B cell (primary cell): Measurements from ENCODE around the gene SLC44A3. TPM values are rescaled to one million over a fixed set of nuclear protein-coding genes. Genes with fewer than 3 reads are reported as not detected.

Source experiments
- ATAC-seq: fragments of 200-7000 bp; cut with Tn5 transposase; one replicate; pipeline ENCODE4 v1.10.0; 2021; ENCODE audit warnings: low read depth, mild to moderate bottlenecking, moderate number of reproducible peaks, moderate library complexity
- CTCF ChIA-PET: fragments of 350-600 bp; sonication (Branson Sonifier 250); formaldehyde crosslinking; loops from one replicate; lab custom pipeline; 2021; ENCODE audit warnings: antibody characterized with exemption, inconsistent platforms; lab: Charles Lee
- POLR2A ChIA-PET: fragments of 350-600 bp; sonication (Branson Sonifier 250); formaldehyde crosslinking; loops from one replicate; lab custom pipeline; 2021; ENCODE audit warnings: antibody characterized with exemption; lab: Charles Lee
- DNase-seq: peaks from one replicate; pipeline ENCODE4 v3.0.0; 2013
- H2AFZ ChIP-seq: 2 replicates; pipeline ENCODE4 v1.6.1; 2012; ENCODE audit warnings: mild to moderate bottlenecking, low read depth, low read length; ENCODE audit not compliant: insufficient read depth, poor library complexity, severe bottlenecking
- H3K27ac ChIP-seq, 2 donors: 1 replicate in 1 of 2; 2 replicates in 1 of 2; pipeline ENCODE4 v1.5.1; 2012 to 2013; ENCODE audit warnings: low read length in 2 of 2, mild to moderate bottlenecking in 2 of 2, moderate library complexity in 1 of 2
- H3K27me3 ChIP-seq, 4 experiments: fragments of 200-600 bp in 1 of 4; sonication (generic) in 1 of 4; replicated peaks in 1 of 4; 1 replicate in 2 of 4; 2 replicates in 2 of 4; pipeline versions ENCODE4 v1.6.1 to v1.7.0; 2013 to 2016; ENCODE audit warnings: low read length in 3 of 4, mild to moderate bottlenecking in 2 of 4, mixed read lengths in 1 of 4, moderate library complexity in 1 of 4; ENCODE audit not compliant: insufficient read depth in 4 of 4, control insufficient read depth in 3 of 4; ENCODE audit errors: control extremely low read depth in 1 of 4
- H3K36me3 ChIP-seq, 2 experiments: replicated peaks in 1 of 2; 1 replicate in 1 of 2; 2 replicates in 1 of 2; pipeline versions ENCODE4 v1.6.1 to v1.7.1; 2013; ENCODE audit warnings: low read length in 1 of 2; ENCODE audit not compliant: insufficient read depth in 2 of 2, control insufficient read depth in 1 of 2; ENCODE audit errors: control extremely low read depth in 1 of 2, extremely low read depth in 1 of 2
- H3K4me1 ChIP-seq, 2 donors: fragments of 200-600 bp in 1 of 2; sonication (generic) in 1 of 2; 1 replicate in 1 of 2; 2 replicates in 1 of 2; pipeline versions ENCODE4 v1.5.1 to v1.6.1; 2013 to 2017; ENCODE audit warnings: low read length in 2 of 2; ENCODE audit not compliant: control insufficient read depth in 2 of 2, insufficient read depth in 2 of 2
- H3K4me2 ChIP-seq: replicated peaks from 2 replicates; pipeline ENCODE3; 2012; ENCODE audit warnings: mild to moderate bottlenecking, low read depth, low read length; ENCODE audit not compliant: poor library complexity, severe bottlenecking
- H3K4me3 ChIP-seq, 5 experiments: fragments of 200-600 bp in 1 of 5; sonication (generic) in 1 of 5; 1 replicate in 3 of 5; 2 replicates in 2 of 5; pipeline versions ENCODE4 v1.5.1 to v1.7.0; 2011 to 2016; ENCODE audit warnings: low read length in 4 of 5, mild to moderate bottlenecking in 4 of 5, low read depth in 2 of 5, control low read depth in 1 of 5, moderate library complexity in 1 of 5; ENCODE audit not compliant: insufficient read depth in 1 of 5; ENCODE audit errors: control extremely low read depth in 1 of 5, extremely low read depth in 1 of 5
- H3K79me2 ChIP-seq: fragments of 200-600 bp; sonication (generic); one replicate; pipeline ENCODE4 v1.6.0; 2016; ENCODE audit warnings: low read length; ENCODE audit not compliant: control insufficient read depth, insufficient read depth
- H3K9ac ChIP-seq: fragments of 200-600 bp; sonication (generic); 2 replicates; pipeline ENCODE4 v1.6.1; 2017; ENCODE audit warnings: mild to moderate bottlenecking, low read length, moderate library complexity
- H3K9me3 ChIP-seq, 3 donors: one replicate each; pipeline versions ENCODE4 v1.6.1 to v1.7.1; 2013; ENCODE audit warnings: low read length in 2 of 3; ENCODE audit not compliant: control insufficient read depth in 2 of 3, insufficient read depth in 1 of 3; ENCODE audit errors: control extremely low read depth in 1 of 3
- H4K20me1 ChIP-seq: 2 replicates; pipeline ENCODE4 v1.6.0; 2012; ENCODE audit warnings: mild to moderate bottlenecking, low read length; ENCODE audit not compliant: insufficient read depth, control insufficient read depth, poor library complexity, severe bottlenecking
- H3K27ac Mint-ChIP-seq: one replicate; pipeline ENCODE4 v1.8.0; 2021; ENCODE audit warnings: mixed read lengths
- H3K27me3 Mint-ChIP-seq: one replicate; pipeline ENCODE4 v1.8.0; 2021; ENCODE audit warnings: mixed read lengths
- H3K4me1 Mint-ChIP-seq: one replicate; pipeline ENCODE4 v1.8.0; 2021; ENCODE audit warnings: mixed read lengths
- H3K4me3 Mint-ChIP-seq: one replicate; pipeline ENCODE4 v1.8.0; 2021; ENCODE audit warnings: mixed read lengths
- H3K9me3 Mint-ChIP-seq: one replicate; pipeline ENCODE4 v1.8.0; 2022; ENCODE audit warnings: mixed read lengths; ENCODE audit not compliant: insufficient read depth
- EZH2 ChIP-seq: IDR thresholded peaks from 2 replicates; pipeline ENCODE4 v1.6.1; 2012; ENCODE audit warnings: borderline replicate concordance, low read depth, mild to moderate bottlenecking, moderate library complexity, low read length; ENCODE audit not compliant: insufficient read depth, poor library complexity, severe bottlenecking
- WGBS: methylation state at CpG from one replicate; pipeline ENCODE4 v1.1.5; 2013; ENCODE audit warnings: missing lambda C conversion rate; ENCODE audit not compliant: insufficient coverage; 5-methylcytosine and 5-hydroxymethylcytosine counted together
- intact Hi-C: fragments of 100-400 bp; cut with micrococcal nuclease; formaldehyde crosslinking; loops from one replicate; pipeline ENCODE4 v1.10.0; 2022
- polyA plus RNA-seq: library from polyadenylated mRNA; depleted of rRNA; stranded (reverse); fragments of >200 nt; gene quantifications from 2 replicates; pipeline ENCODE4 v1.2.3, GENCODE V29; 2012
- total RNA-seq, 2 donors: library from RNA; stranded (reverse); fragments of 120-200 nt in 1 of 2; gene quantifications; 1 replicate in 1 of 2; 2 replicates in 1 of 2; pipeline versions ENCODE4 v1.2.3 to v1.2.4, GENCODE V29; 2013 to 2022
- TF ChIP-seq, protein P1 (sequence below): fragments of 200-600 bp; IDR thresholded peaks from one replicate; pipeline ENCODE4 v1.8.0; 2022; ENCODE audit warnings: antibody characterized with exemption, mild to moderate bottlenecking

SLC44A3 gene
- total and polyA plus RNA-seq, 2 donors (not counting 1 experiment from before 2014, with no cell fraction given) = not detected

DNA sequence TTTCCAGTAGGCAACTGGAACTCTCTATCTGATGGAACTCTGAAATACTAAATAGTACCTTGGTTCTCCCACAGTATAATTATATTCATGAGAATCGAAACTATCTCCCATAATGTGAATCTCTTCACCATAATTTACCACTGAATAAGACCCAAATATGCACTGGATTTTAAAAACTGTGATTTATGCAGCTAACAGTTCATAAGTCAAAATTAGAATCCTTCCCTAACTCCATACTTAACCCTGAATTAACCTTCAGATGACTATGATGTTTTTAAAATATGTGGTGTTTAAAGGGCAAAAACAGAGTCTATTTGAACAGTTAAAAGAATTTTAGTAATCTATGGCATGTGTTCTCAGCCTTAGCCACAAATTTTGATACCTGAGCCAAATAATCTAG, 22.9 kb upstream of the SLC44A3 start:
- WGBS = no CpG with 5 or more reads among the region's 1 CpG
- Histone ChIP-seq H3K27me3 (no peaks in the 10 kb centered on the region), H3K9ac (no peak overlapping the region)

DNA sequence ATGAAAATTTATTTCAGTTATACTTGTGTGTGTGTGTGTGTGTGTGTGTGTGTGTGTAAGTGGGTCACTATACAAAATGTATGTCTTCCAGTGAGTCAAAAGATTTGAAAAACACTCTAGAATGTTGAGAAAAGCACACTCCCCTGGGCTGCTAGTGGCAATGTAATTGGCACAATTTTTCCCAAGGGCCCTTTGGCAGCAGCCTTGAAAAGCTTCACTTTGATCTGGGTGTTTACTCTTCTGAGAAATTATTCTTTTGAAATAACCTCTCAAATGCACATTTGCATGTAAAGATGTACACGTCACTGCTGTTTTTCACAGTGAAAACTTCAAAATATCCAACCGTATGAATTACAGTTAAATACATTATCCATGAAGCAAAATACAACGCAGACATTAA, 22.1 kb upstream of the SLC44A3 start:
- Histone ChIP-seq H3K27ac (no peak overlapping the region), H3K79me2 (no peaks in the 10 kb centered on the region), H3K9me3 (peaks cover 0 to 14% (median 9%) of the 10 kb centered on the region in 3 donors), H3K4me3 (no peak overlapping the region), H4K20me1 (no peaks in the 10 kb centered on the region), H3K36me3 (no peaks in the 10 kb centered on the region), H2AFZ (no peak overlapping the region), H3K4me1 (peaks cover 22 to 32% of the 10 kb centered on the region in 2 donors), H3K9ac (no peak overlapping the region), H3K4me2 (no peak overlapping the region), H3K27me3 (no peaks in the 10 kb centered on the region)
- Mint-ChIP-seq H3K4me1 (peaks cover 31% of the 10 kb centered on the region), H3K9me3 (peaks cover 4% of the 10 kb centered on the region), H3K4me3 (no peak overlapping the region), H3K27ac (no peak overlapping the region), H3K27me3 (no peaks in the 10 kb centered on the region)
- DNase-seq (no peak), ATAC-seq (no peak)
- no peak for TF ChIP-seq EZH2
- TF ChIP-seq, protein P1, sequence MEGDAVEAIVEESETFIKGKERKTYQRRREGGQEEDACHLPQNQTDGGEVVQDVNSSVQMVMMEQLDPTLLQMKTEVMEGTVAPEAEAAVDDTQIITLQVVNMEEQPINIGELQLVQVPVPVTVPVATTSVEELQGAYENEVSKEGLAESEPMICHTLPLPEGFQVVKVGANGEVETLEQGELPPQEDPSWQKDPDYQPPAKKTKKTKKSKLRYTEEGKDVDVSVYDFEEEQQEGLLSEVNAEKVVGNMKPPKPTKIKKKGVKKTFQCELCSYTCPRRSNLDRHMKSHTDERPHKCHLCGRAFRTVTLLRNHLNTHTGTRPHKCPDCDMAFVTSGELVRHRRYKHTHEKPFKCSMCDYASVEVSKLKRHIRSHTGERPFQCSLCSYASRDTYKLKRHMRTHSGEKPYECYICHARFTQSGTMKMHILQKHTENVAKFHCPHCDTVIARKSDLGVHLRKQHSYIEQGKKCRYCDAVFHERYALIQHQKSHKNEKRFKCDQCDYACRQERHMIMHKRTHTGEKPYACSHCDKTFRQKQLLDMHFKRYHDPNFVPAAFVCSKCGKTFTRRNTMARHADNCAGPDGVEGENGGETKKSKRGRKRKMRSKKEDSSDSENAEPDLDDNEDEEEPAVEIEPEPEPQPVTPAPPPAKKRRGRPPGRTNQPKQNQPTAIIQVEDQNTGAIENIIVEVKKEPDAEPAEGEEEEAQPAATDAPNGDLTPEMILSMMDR = no peak
- POLR2A ChIA-PET = no interaction called here
- CTCF ChIA-PET = interaction anchor here (0.8 kb wide), 1 partner anchor 316 kb away, joined by 3 read pairs; no protein-coding TSS in a partner anchor
- intact Hi-C loops = loop anchor here (10.0 kb wide), 1 partner anchor 73 kb away; no protein-coding TSS in a partner anchor
- WGBS = no CpG with 5 or more reads among the region's 3 CpGs

More for the DNA sequence above, 22.9 kb upstream of the SLC44A3 start:
- Mint-ChIP-seq H3K9me3 (peaks cover 4% of the 10 kb centered on the region), H3K27ac (no peak overlapping the region), H3K4me1 (peaks cover 39% of the 10 kb centered on the region), H3K27me3 (no peaks in the 10 kb centered on the region), H3K4me3 (no peak overlapping the region)
- ATAC-seq (no peak), DNase-seq (no peak)
- no peak overlapping the region for H2AFZ ChIP-seq
- ChIA-PET CTCF (interaction anchor here (1.5 to 2.3 kb wide), 2 partner anchors 9 to 283 kb away, joined by 4 to 10 read pairs; no protein-coding TSS in a partner anchor), POLR2A (no interaction called here)
- no peak overlapping the region for H3K27ac ChIP-seq
- intact Hi-C loops = loop anchor here (10.0 kb wide), 1 partner anchor 72 kb away; no protein-coding TSS in a partner anchor
- H3K9me3 ChIP-seq = peaks cover 0 to 14% (median 9%) of the 10 kb centered on the region in 3 donors
- H4K20me1 ChIP-seq = no peaks in the 10 kb centered on the region
- H3K79me2 ChIP-seq = no peaks in the 10 kb centered on the region
- no peak overlapping the region for H3K4me3 ChIP-seq
- H3K4me2 ChIP-seq = no peak overlapping the region
- TF ChIP-seq, protein P1 = no peak
- no peak for TF ChIP-seq EZH2
- H3K4me1 ChIP-seq = peaks cover 29 to 40% of the 10 kb centered on the region in 2 donors
- no peaks in the 10 kb centered on the region for H3K36me3 ChIP-seq
